Heart right ventricle (tissue), 16 donors: ENCODE measurements around the gene KRT71. TPM values are rescaled to one million over a fixed set of nuclear protein-coding genes. Genes with fewer than 3 reads are reported as not detected.
A peak's percentile ranks its signal among the peaks of the same experiment; 100 is the strongest.

Experiments used
- ATAC-seq, 8 donors: fragments of 200-7000 bp; cut with Tn5 transposase; one replicate each; pipeline ENCODE4 v1.9.1; 2020; ENCODE audit warnings: mild to moderate bottlenecking in 8 of 8, moderate library complexity in 8 of 8, moderate number of reproducible peaks in 1 of 8
- DNase-seq, 2 donors: peaks; one replicate each; pipeline ENCODE4 v3.0.0-alpha.2; 2020
- H3K27ac ChIP-seq, 10 donors: fragments of 200-600 bp; sonication (generic) in 2 of 10; one replicate each; pipeline versions ENCODE4 v1.5.0 to v1.8.0; 2020 to 2022; ENCODE audit warnings: mild to moderate bottlenecking in 3 of 10
- H3K27me3 ChIP-seq, 7 donors: fragments of 200-600 bp; one replicate each; pipeline ENCODE4 v1.8.0; 2021 to 2022; ENCODE audit warnings: mild to moderate bottlenecking in 2 of 7
- H3K36me3 ChIP-seq, 9 donors: fragments of 200-600 bp; sonication (generic) in 1 of 9; one replicate each; pipeline versions ENCODE4 v1.5.0 to v1.8.0; 2020 to 2022; ENCODE audit warnings: mild to moderate bottlenecking in 2 of 9
- H3K4me1 ChIP-seq, 9 donors: fragments of 200-600 bp; sonication (generic) in 1 of 9; one replicate each; pipeline versions ENCODE4 v1.5.0 to v1.8.0; 2020 to 2022; ENCODE audit warnings: mild to moderate bottlenecking in 4 of 9
- H3K4me3 ChIP-seq, 10 donors: fragments of 200-600 bp; sonication (generic) in 2 of 10; one replicate each; pipeline versions ENCODE4 v1.5.0 to v1.8.0; 2020 to 2022; ENCODE audit warnings: mild to moderate bottlenecking in 7 of 10, moderate library complexity in 2 of 10
- H3K9me3 ChIP-seq, 11 donors: fragments of 200-600 bp in 10 of 11; sonication (generic) in 2 of 11; one replicate each; pipeline versions ENCODE4 v1.5.0 to v1.8.0; 2013 to 2022; ENCODE audit warnings: mild to moderate bottlenecking in 2 of 11, control low read depth in 1 of 11, moderate library complexity in 1 of 11
- CTCF ChIP-seq, 9 donors: fragments of 200-600 bp; sonication (generic) in 2 of 9; IDR thresholded peaks; one replicate each; pipeline versions ENCODE4 v1.5.0 to v1.8.0; 2021 to 2022; ENCODE audit warnings: antibody characterized with exemption in 9 of 9, mild to moderate bottlenecking in 5 of 9, moderate library complexity in 1 of 9
- WGBS, 2 donors: extraction: QIAGEN DNeasy Blood & Tissue Kit; methylation state at CpG; one replicate each; pipeline ENCODE4 v1.1.7; 2013; ENCODE audit warnings: inconsistent platforms in 1 of 2; 5-methylcytosine and 5-hydroxymethylcytosine counted together
- intact Hi-C, 10 donors: fragments of 100-400 bp; cut with DNase I; formaldehyde crosslinking; loops; one replicate each; pipeline versions ENCODE4 v1.11.1 to v1.14.2; 2022
- polyA plus RNA-seq, 2 donors: library from polyadenylated mRNA; stranded (reverse); fragments of 200-250 nt; gene quantifications; one replicate each; pipeline ENCODE4 v1.2.3, GENCODE V29; 2013
- total RNA-seq, 10 donors: library from RNA; stranded (reverse); fragmentation: NEBNext Ultra II Directional in 3 of 10; extraction: Animal tissue kit (Norgen Biotek cat#: 25700) in 3 of 10; gene quantifications; one replicate each; pipeline versions ENCODE4 v1.2.1 to v1.2.4, GENCODE V29; 2021 to 2023
- donor health status: Arrhythmogenic right ventricular cardiomyopathy.
- donor health status: ischemic (EF 13 %, LVEDD 7.1; RV severe dilation, severe dysfunction).
- donor health status: healthy with polysubstance abuse.
- donor health status: DM: no; HTN: yes; CAD: no.
- donor health status: DM: no; HTN: no; CAD: no.
- donor health status: ischemic (EF 25% LVEDD 6.9; RV normal size, moderate dysfunction).
- donor health status: ischemic (EF 25% LVEDD 5.7; RV mildly dilated, moderate dysfunction).
- donor health status: healthy.
- donor health status: DM: yes; HTN: yes; CAD: no.
- donor health status: Ischemic cardiomyopathy.
- donor health status: ischemic (EF 35%, LVEDD 5.7; RV mildly dilated, moderate dysfunction).
- donor health status: nonischemic (EF 11% LVEDD 7.7; RV severe dilation, severe dysfunction).
- donor health status: DM: yes; HTN: yes; CAD: no.
- donor health status: PGD.
- donor health status: ischemic (EF 29% LVEDD 5.4; RV normal size, mild dysfunction).
- donor health status: nonischemic (EF 23%, LVEDD 6.1; RV moderate dilation, normal function).

KRT71 gene
- total and polyA plus RNA-seq, 12 donors: not detected

GRCh38 chr12:52584156-52584682 is 31.3 kb upstream of the KRT71 start:
- 80 to 86% methylated on average over 9 of the region's 9 CpGs for WGBS, 2 donors
- H3K27ac ChIP-seq: no peak overlapping the region
- no peak for DNase-seq
- no peak overlapping the region for H3K4me3 ChIP-seq
- intact Hi-C loops: loop anchor here in 9 of 10 donors (5.0 to 10.0 kb wide), 8 partner anchors 212 to 427 kb away; no protein-coding TSS in a partner anchor
- H3K9me3 ChIP-seq: no peaks in the 10 kb centered on the region
- ATAC-seq: no peak
- H3K36me3 ChIP-seq: no peaks in the 10 kb centered on the region
- TF ChIP-seq CTCF (IDR thresholded peaks at IDR 0.05): no peak
- no peaks in the 10 kb centered on the region for H3K4me1 ChIP-seq
- H3K27me3 ChIP-seq: peaks cover 0 to 14% (median 6%) of the 10 kb centered on the region in 7 donors

GRCh38 chr12:52582971-52583456 is 30.1 kb upstream of the KRT71 start:
- intact Hi-C loops: loop anchor here (1.0 to 10.0 kb wide), 11 partner anchors 211 to 426 kb away; no protein-coding TSS in a partner anchor
- H3K4me3 ChIP-seq: no peak overlapping the region
- no peaks in the 10 kb centered on the region for H3K4me1 ChIP-seq
- H3K27me3 ChIP-seq: peaks cover 0 to 14% (median 6%) of the 10 kb centered on the region in 7 donors
- DNase-seq (peak in 1 of 2 donors; percentile 58), ATAC-seq (peak; percentile 39 to 83 (median 77))
- no peaks in the 10 kb centered on the region for H3K36me3 ChIP-seq
- no peaks in the 10 kb centered on the region for H3K9me3 ChIP-seq
- WGBS, 2 donors: 12 to 16% methylated on average over 7 of the region's 7 CpGs
- peak; percentile 43 to 73 (median 69) for TF ChIP-seq CTCF (IDR thresholded peaks at IDR 0.05)
- H3K27ac ChIP-seq: no peak overlapping the region

GRCh38 chr12:52582486-52582885 is 29.5 kb upstream of the KRT71 start:
- Histone ChIP-seq H3K36me3 (no peaks in the 10 kb centered on the region), H3K27ac (no peak overlapping the region), H3K9me3 (no peaks in the 10 kb centered on the region), H3K4me3 (no peak overlapping the region), H3K27me3 (peaks cover 0 to 14% (median 6%) of the 10 kb centered on the region in 7 donors), H3K4me1 (no peaks in the 10 kb centered on the region)
- intact Hi-C loops: loop anchor here (2.0 to 10.0 kb wide), 9 partner anchors 210 to 425 kb away; no protein-coding TSS in a partner anchor
- ATAC-seq (peak in 1 of 8 donors; percentile 37), DNase-seq (no peak)
- TF ChIP-seq CTCF (IDR thresholded peaks at IDR 0.05): no peak
- WGBS, 2 donors: 56 to 66% methylated on average over 2 of the region's 2 CpGs

GRCh38 chr12:52581481-52581880 is 28.5 kb upstream of the KRT71 start:
- peaks cover 0 to 14% (median 6%) of the 10 kb centered on the region in 7 donors for H3K27me3 ChIP-seq
- TF ChIP-seq CTCF (IDR thresholded peaks at IDR 0.05): no peak
- H3K4me1 ChIP-seq: no peaks in the 10 kb centered on the region
- no peak overlapping the region for H3K4me3 ChIP-seq
- H3K9me3 ChIP-seq: no peaks in the 10 kb centered on the region
- intact Hi-C loops: loop anchor here in 9 of 10 donors (5.0 to 10.0 kb wide), 8 partner anchors 209 to 424 kb away; no protein-coding TSS in a partner anchor
- no peaks in the 10 kb centered on the region for H3K36me3 ChIP-seq
- DNase-seq (no peak), ATAC-seq (no peak)
- no peak overlapping the region for H3K27ac ChIP-seq
- 72 to 75% methylated on average over 6 of the region's 6 CpGs for WGBS, 2 donors
